Measurements from ENCODE around the gene WSB2. TPM values are rescaled to one million over a fixed set of nuclear protein-coding genes. Genes with fewer than 3 reads are reported as not detected.
"Not testable (repeated sequence)": the region's sequence is repeated elsewhere in the genome, so short reads cannot be mapped to it uniquely, and the experiment has no call there.

The WSB2 gene
- total RNA-seq, 1 donor from 2014 or later: 100 TPM

DNA sequence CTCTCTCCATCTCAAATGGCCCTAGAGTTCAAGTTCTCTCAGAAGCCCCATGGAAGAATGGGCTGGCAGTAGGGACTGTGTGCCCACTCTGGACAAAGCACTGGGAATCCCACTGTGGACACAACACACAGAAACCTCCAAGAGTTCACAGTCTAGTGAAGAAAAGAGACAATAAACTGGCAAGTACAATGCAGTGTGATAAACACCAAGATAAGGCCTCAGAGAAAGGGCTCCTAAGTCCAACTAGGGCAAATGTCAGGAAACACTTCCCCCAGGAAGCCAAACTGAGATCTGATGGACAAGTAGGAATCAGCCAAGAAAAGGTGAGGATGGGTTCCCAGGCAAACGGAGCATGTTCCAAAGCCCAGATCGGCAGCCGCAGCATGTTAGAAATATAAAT lies 37.4 kb upstream of the WSB2 start:
- Histone ChIP-seq H3K9me3 (replicated peaks) (no peaks in the 10 kb centered on the region), H3K4me3 (no peak overlapping the region), H3K4me1 (peaks cover 22% of the 10 kb centered on the region), H3K27me3 (ENCODE audit: low read depth) (no peaks in the 10 kb centered on the region), H3K36me3 (peaks cover 8% of the 10 kb centered on the region), H3K27ac (replicated peaks) (no peak overlapping the region)
- TF ChIP-seq, protein P1, sequence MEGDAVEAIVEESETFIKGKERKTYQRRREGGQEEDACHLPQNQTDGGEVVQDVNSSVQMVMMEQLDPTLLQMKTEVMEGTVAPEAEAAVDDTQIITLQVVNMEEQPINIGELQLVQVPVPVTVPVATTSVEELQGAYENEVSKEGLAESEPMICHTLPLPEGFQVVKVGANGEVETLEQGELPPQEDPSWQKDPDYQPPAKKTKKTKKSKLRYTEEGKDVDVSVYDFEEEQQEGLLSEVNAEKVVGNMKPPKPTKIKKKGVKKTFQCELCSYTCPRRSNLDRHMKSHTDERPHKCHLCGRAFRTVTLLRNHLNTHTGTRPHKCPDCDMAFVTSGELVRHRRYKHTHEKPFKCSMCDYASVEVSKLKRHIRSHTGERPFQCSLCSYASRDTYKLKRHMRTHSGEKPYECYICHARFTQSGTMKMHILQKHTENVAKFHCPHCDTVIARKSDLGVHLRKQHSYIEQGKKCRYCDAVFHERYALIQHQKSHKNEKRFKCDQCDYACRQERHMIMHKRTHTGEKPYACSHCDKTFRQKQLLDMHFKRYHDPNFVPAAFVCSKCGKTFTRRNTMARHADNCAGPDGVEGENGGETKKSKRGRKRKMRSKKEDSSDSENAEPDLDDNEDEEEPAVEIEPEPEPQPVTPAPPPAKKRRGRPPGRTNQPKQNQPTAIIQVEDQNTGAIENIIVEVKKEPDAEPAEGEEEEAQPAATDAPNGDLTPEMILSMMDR (IDR thresholded peaks at IDR 0.05; ENCODE audit: borderline replicate concordance): no peak
- DNase-seq: no peak
- intact Hi-C loops (cut with micrococcal nuclease): no loop called here

DNA sequence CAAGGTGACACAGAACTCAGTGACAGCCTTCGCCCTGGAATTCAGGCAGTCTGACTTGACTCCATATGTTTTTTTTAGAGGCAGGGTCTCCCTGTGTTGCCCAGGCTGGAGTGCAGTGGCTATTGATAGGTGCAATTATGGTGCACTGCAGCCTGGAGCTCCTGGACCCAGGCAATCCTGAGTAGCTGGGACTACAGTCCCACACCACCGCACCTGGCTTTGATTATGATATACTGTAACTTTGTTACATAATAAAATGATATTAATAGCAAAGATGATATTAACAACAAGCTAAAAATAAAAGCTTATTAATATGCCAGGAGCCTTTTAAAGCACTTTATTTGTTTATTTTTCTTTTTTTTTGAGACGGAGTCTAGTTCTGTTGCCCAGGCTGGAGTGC lies 33.1 kb upstream of the WSB2 start:
- H3K27ac ChIP-seq (replicated peaks): no peak overlapping the region
- H3K27me3 ChIP-seq (ENCODE audit: low read depth): no peaks in the 10 kb centered on the region
- H3K4me1 ChIP-seq: peaks cover 6% of the 10 kb centered on the region
- no peaks in the 10 kb centered on the region for H3K9me3 ChIP-seq (replicated peaks)
- TF ChIP-seq, protein P1 (IDR thresholded peaks at IDR 0.05; ENCODE audit: borderline replicate concordance): no peak
- no peak for DNase-seq
- no peak overlapping the region for H3K4me3 ChIP-seq
- peaks cover 27% of the 10 kb centered on the region for H3K36me3 ChIP-seq
- intact Hi-C loops (cut with micrococcal nuclease): no loop called here

DNA sequence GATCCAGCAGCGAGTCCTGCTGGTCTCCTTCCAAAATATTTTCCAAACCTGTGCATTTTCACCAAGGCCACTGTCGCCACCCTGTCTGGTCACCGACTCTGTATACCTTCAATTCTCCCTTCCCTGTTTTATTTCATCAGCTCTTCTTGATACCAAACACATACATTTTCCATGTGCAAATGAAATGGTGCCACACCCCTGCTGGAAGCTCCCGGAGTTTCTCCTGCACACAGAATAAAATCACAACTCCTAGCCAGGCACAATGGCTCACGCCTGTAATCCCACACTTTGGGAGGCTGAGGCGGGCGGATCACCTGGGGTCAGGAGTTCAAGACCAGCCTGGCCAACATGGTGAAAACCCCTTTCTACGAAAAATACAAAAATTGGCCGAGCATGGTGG lies 28.8 kb upstream of the WSB2 start:
- peaks cover 6% of the 10 kb centered on the region for H3K4me1 ChIP-seq
- intact Hi-C loops (cut with micrococcal nuclease): no loop called here
- H3K27me3 ChIP-seq (ENCODE audit: low read depth): no peaks in the 10 kb centered on the region
- H3K27ac ChIP-seq (replicated peaks): no peak overlapping the region
- no peaks in the 10 kb centered on the region for H3K9me3 ChIP-seq (replicated peaks)
- no peak for DNase-seq
- H3K4me3 ChIP-seq: no peak overlapping the region
- TF ChIP-seq, protein P1 (IDR thresholded peaks at IDR 0.05; ENCODE audit: borderline replicate concordance): no peak
- peaks cover 20% of the 10 kb centered on the region for H3K36me3 ChIP-seq

DNA sequence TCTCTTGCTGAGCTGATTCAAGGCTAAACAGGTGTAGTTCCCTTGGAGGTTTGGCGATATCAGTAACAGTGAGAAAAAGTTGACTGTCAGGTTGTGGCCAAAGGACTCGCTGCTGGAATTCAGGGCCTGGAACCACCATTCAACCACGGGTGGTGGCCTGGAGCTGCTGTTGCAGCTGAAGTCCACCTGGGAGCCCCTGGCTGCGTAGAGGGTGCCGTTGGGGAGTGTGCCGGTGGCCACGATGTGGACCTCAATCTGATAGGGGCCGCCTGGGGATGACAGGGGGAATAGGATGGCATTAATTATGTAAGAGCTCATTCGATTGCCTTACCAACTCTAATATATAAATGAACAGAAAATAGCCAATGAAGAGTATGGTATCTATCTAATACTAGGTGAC lies 21.2 kb upstream of the WSB2 start:
- Histone ChIP-seq H3K27me3 (ENCODE audit: low read depth) (no peaks in the 10 kb centered on the region), H3K9me3 (replicated peaks) (no peaks in the 10 kb centered on the region), H3K4me3 (no peak overlapping the region), H3K4me1 (no peaks in the 10 kb centered on the region), H3K27ac (replicated peaks) (no peak overlapping the region), H3K36me3 (peaks cover 39% of the 10 kb centered on the region)
- DNase-seq: no peak
- TF ChIP-seq, protein P1 (IDR thresholded peaks at IDR 0.05; ENCODE audit: borderline replicate concordance): no peak
- intact Hi-C loops (cut with micrococcal nuclease): no loop called here

- H3K4me3 ChIP-seq; intact Hi-C loops (cut with micrococcal nuclease); H3K4me1 ChIP-seq; H3K27ac ChIP-seq (replicated peaks); H3K27me3 ChIP-seq (ENCODE audit: low read depth); H3K9me3 ChIP-seq (replicated peaks); DNase-seq: not testable (repeated sequence)
- H3K36me3 ChIP-seq: peaks cover 42% of the 10 kb centered on the region
These were observed 20.5 kb upstream of the WSB2 start for GRCh38 chr12:118081521-118081920.

GRCh38 chr12:118073768-118074167 lies 12.8 kb upstream of the WSB2 start:
- no peak overlapping the region for H3K27ac ChIP-seq (replicated peaks)
- no peak for DNase-seq
- peaks cover 18% of the 10 kb centered on the region for H3K36me3 ChIP-seq
- intact Hi-C loops (cut with micrococcal nuclease): no loop called here
- no peaks in the 10 kb centered on the region for H3K4me1 ChIP-seq
- no peak overlapping the region for H3K4me3 ChIP-seq
- H3K27me3 ChIP-seq (ENCODE audit: low read depth): no peaks in the 10 kb centered on the region
- TF ChIP-seq, protein P1 (IDR thresholded peaks at IDR 0.05; ENCODE audit: borderline replicate concordance): no peak
- no peaks in the 10 kb centered on the region for H3K9me3 ChIP-seq (replicated peaks)
